ENCODE results near the gene MYCBP.
"Not testable (repeated sequence)": the region's sequence is repeated elsewhere in the genome, so short reads cannot be mapped to it uniquely, and the experiment has no call there.

MYCBP gene, protein sequence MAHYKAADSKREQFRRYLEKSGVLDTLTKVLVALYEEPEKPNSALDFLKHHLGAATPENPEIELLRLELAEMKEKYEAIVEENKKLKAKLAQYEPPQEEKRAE

DNA sequence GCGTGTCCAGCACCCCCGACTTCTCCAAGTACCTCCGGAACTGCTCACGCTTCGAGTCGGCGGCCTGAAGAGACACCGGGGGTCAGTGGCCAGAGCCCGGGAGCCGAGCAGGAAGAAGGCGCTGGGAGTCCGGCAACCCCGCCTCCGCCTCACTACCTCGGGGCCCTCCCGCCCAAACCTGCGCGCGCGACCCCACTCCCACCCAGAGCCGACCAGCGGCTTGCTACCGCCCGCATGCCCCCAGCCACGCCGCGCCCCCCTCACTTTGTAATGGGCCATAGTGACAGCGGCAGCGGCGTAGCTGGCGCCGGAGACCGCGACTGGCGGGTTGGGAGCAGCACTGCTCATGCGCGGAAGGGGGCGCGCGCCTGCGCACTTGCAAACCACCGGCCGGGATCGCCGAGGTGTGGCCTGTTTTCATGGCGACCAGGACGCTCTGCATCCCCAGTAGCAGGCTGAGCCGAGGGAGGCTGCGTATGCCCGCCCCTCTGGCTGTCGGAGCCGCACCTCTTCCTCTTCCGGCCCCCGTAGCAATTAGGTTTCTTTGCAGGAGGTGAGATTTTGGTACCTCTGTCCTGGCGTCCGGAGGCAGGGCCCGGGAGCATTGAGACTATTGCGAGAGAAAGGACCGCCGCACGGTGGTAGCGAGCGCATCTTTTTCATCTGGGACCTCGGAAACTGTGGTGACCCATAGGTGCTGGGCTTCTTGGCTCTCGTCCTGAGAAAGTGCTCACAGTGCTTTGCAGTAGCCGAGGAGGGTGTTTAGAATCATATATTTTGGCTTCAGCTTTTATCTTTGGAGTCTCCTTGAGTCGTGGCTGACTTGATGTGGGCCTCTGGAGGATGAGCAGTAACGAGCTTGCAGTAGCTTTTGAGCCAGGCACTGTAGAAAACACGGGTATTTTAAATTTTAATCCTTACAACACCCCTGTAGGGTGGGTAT, at the start of gene MYCBP:
Gene MYCBP (minus strand): TSS at position 322 of the 943 bp plus-strand sequence. CDS start 43 bp downstream, at position 279.
- DNase-seq (ENCODE audit: low spot score), result peak; percentile 98

DNA sequence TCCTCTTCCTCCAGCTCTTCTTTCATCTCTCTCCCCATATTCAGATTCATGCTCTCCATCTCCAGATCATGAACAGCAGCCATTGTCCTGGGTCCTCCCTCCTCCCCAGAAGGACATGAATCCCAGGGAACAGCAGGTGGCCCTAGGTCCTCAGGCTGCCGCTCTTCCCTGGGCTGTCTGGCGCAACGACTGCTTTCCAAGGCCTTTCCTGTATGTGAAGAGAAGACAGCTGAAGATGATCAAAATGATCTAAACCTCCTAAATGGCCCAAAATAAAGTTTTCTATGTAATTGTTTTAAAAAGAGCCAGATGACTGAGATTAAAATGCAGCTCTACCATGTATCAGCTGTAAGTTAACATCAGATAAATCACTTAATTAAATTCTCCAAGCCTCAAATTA, 46.0 kb upstream of the MYCBP start:
- DNase-seq (ENCODE audit: low spot score), result no peak

DNA sequence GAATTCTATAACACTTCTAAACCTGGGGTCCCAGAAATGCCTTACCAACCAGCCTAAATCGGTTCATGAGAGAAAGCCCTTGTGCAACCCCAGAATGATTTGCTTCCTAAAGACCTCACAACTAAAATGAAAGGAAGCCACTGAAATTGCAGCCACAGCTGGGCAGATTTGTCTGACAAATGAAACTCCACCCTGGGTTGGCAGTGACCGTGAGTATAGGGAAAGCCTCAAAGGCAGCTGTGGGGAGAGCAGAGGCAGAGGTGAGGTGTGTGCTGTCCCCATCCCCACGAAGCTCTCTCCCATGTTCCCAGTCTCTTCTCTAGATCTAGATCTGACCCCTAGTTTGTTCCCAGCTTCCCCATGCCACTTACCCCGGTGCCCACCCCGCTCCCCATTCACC, 45.4 kb upstream of the MYCBP start:
- DNase-seq (ENCODE audit: low spot score), result no peak

DNA sequence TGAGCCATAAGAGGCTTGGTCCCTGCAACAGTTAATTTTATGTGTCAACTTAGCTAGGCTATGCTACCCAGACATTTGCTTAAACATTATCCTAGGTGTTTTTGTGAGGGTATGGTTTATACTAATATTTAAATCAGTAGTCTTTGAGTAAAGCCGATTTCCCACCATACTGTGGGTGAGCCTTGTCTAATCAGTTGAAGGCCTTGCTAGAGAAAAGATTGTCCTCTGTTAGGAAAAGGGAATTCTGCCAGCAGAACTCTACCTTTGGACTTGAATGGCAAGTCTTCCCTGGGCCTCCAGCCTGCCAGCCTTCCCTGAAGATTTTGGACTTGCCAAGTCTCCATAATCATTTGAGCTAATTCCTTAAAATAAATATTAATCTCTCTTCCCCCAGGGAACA, 44.6 kb upstream of the MYCBP start:
- DNase-seq (ENCODE audit: low spot score), result no peak

DNA sequence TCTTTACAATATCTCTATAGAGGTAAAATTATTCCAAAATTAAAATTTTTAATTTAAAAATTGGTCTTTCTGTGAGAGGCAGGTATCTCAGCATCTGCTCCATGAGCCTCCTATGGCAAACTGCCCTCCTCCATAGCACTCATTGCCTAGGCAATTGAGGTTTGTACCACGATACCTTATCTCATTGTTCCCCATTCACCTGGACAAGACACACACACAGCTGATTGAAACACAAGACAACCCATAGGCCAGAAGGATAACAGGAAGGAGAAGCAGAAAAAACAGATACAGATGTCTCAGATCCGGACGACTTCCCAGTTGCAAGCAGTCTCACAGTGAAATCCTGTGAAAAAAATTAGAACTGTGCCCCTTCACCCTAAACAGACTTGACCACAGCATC, 44.2 kb upstream of the MYCBP start:
- DNase-seq (ENCODE audit: low spot score), result no peak

DNA sequence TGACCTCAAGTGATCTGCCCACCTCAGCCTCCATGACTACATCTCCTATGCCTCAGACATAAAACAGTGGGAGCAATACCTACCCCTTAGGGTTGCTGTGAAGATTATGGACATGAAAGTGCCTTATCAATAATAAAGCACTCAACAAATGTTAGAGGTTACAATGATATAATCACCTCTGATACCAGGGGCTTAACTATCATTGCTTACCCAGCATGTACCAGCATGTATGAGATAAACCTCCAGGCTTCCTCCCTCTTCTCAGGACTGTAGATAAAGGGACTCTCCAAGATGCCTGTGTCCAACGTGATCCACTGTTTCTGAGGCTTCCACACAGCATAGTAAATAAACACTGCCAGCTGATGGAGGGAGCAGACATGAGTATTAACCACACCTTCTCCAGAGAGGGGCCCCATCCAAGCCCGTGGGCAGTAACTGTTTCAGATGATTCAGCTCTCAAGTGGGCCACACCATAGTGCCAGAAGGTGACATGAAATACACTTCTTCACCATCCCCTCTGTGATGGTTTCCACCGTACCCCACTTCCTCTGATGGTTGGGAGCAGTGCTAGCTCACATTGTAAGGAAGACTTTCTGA, 42.3 kb upstream of the MYCBP start:
- DNase-seq (ENCODE audit: low spot score), result no peak

DNA sequence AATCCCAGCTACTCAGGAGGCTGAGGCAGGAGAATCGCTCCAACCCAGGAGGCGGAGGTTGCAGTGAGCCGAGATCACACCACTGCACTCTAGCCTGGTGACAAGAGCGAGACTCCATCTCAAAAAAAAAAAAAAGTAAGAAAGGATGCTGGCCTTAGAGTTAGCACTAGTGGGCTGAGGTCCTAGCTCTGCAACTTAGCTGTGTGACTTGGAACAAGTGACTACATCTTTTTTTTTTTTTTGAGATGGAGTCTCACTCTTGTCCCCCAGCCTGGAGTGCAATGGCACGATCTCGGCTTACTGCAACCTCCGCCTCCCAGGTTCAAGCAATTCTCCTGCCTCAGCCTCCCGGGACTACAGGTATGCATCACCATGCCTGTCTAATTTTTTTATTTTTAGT, 41.8 kb upstream of the MYCBP start:
- DNase-seq (ENCODE audit: low spot score), result not testable (repeated sequence)

DNA sequence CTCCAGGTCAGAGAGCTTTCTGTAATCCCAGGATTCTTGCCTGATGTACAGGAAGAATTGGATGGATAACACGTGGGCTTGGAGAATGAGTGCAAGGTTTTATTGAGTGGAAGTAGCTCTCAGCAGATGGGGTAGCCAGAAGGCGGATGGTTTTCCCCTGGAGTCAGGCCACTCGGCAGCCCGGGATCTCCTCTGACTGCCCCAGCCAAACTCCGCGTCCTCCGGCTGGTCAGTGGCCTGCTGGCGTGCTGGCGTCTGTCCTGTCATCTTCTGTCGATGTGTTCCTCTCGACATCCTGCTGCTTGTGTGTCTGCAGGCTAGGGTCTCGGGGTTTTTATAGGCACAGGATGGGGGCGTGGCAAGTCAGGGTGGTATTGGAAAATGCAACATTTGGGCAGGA, 35.7 kb upstream of the MYCBP start:
- DNase-seq (ENCODE audit: low spot score), result no peak

DNA sequence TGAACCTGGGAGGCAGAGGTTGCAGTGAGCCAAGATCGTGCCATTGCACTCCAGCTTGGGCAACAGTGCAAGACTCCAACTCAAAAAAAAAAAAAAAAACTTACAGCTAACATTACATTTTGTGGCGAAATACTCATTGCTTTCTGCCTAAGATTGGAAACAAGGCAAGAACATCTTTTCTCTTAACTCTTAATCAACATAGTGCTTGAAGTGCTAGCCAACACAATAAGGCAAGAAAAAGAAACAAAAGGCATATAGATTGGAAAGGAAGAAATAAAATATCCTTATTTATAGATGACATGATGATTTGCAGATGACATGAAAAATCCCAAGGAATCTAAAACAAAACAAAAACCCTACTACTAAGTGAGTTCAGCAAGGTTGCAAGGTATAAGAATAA, 32.8 kb upstream of the MYCBP start:
- no peak for DNase-seq (ENCODE audit: low spot score)

DNA sequence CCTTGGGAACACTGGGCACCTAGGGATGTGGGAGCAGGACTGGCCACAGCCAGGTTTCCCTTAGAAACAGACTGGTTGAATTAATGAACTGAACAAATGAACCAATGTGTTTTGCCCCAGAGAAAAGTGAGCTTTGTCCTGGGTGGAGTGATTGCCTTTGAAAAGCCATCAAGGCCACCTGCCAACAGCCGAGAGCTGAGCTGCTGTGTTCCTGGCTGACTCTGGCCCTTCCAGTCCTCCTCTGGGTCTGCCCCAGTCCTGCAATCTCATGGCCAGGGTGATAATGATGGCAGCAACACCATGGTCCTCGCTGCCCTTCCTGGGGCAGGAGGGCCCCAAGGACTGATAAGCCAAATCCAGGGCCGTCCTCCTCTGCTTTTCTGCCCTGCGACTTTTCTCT, 26.4 kb upstream of the MYCBP start:
- no peak for DNase-seq (ENCODE audit: low spot score)

DNA sequence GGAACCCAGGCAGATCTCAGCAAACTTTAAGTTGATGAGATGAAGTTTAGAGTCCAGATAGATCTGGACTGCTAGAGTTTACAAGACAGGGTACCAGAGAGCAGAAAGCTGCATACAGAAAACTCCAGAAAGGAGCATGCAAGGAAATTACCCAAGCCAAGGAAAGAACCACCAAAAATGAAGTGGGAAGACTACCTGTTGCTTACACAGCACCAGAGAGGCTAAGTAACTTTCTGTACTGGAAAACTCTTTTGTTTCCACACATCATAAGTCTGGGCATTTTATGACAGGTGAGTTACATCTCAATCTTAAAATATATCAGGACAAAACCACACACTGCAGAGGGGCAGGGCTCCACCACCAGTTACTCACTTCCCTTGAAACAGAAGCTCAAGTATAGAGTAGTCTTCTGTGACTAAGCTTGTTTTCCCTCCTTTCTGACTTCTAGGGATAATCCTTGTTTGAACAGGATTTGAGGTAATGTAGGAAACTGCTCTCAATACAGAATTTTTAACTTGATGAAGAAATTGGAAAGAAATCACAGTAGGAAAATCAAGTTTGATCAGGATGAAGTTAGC, 25.6 kb upstream of the MYCBP start:
- DNase-seq (ENCODE audit: low spot score), result no peak

DNA sequence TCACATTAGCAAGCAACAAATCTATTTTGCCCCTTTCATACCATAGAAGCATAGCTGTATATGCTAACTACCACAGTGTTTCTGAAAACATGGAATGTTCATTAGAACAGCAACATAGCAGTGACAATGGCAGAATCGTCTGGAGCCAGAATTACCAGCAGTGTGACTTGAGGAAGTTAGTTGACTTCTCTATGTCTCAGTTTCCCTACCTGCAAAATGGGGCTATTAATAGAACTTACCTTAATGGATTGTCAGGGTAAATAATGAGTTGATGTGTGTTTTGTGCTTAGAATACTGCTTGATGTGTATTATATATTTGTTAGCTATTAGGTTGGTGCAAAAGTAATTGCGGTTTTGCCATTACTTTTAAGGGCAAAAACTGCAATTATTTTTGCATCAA, 23.0 kb upstream of the MYCBP start:
- DNase-seq (ENCODE audit: low spot score), result no peak

DNA sequence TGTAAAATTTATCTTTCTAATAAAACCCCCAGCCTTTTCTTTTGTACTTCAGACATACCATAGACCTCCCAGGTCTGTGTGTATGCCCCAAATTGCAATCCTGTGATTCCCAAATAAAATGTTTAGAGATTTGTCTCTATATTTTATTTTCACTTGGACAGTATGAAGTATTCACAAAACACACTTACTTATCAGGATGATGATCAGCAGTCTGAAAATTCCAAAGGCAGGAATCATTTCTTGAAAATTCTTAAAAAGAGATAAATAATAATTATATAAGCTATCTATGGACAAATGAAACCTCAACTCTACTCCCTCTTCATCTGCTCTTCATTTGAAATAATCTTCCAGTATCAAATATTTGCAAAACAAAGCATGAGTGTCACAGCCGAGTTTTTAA, 19.8 kb upstream of the MYCBP start:
- DNase-seq (ENCODE audit: low spot score), result no peak

DNA sequence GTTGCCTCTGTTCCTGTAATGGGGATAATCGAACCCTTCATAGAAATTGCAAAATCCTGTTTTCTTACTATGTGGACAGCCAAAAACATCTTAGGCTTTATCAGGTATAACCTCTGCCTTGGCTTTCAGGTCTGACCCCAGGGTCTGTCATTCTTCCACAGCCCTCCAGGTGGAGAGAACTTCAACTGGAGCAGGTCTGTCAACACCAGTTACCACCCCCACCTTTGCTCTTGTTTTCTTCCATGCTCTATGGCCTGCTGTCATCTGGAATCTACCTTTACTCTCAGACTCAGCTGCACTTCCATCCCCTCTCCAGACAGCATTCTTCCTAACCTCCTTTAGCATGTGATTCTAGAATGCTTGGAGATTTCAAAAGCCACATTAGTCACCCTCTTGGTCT, 18.6 kb upstream of the MYCBP start:
- DNase-seq (ENCODE audit: low spot score), result no peak

DNA sequence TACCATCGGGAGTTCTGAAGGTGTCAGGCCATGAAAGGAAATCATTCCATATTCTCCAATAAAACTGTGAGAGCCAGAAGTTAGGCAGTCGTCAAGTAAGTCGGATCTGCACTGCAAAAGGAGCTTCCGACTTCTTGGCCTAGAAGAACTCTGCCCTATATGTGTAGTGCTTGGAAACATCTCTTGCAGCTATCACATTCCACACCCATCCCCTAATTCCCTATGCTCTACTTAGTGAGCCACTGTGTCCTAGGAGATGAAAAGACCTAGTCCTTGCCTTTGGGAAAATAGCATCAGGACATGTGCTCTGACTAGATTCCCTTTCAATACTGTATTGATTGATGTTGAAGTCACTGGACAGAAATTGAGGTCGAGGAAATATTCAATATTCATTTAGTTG, 16.4 kb upstream of the MYCBP start:
- no peak for DNase-seq (ENCODE audit: low spot score)

DNA sequence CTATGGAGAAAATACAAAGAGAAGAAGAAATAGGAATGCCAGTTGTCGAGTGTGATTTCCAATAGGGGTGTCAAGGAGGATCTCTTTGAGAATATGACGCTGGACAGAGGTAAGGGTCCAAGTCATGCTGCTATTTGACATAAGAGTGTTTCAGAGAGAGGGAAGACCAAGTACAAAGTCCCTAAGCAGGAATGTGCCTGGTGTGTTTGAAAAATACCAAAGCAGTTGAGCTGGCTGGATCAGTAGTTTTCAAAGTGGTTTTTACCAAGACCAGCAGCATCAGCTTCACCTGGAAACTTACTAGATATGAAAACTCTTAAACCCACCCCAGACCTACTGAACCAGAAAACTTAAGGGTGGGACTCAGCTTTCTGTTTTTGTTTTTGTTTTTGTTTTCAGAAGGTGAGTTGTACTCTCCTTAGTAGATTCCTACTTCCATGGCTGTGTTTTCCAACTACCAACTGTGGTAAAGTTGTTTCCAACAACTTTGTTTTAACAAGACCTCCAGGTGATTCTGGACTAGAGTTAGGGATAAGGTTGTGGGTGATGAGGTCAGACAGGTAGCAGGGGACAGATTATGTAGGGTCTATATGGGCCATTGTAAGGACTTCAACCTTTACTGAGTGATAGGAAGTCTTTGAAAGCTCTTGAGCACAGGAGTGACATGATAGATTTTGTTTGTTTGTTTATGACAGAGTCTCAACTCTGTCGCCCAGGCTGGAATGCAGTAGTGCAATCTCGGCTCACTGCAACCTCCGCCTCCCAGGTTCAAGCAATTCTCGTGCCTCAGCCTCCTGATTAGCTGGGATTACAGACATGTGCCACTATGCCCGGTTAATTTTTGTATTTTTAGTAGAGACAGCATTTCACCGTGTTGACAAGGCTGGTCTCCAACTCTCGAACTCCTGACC, 15.5 kb upstream of the MYCBP start:
- no peak for DNase-seq (ENCODE audit: low spot score)

DNA sequence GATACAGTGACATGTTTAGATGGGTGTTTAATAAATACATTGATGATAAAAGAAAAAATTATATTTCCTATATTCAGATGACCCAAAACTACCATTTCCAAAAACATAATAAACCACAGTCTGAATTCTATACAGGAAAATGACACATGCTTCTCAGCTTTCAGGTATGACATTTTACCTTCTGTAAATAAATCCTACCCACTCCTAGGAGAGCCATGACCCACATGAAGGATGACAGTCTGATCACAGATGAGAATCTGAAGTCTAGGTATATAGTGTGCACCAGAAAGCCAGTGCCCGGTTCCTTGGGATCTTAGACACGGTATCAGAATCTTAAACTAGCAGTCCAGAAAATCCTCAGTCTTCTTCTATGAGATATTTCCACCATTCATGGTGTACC, 11.9 kb upstream of the MYCBP start:
- DNase-seq (ENCODE audit: low spot score), result no peak

DNA sequence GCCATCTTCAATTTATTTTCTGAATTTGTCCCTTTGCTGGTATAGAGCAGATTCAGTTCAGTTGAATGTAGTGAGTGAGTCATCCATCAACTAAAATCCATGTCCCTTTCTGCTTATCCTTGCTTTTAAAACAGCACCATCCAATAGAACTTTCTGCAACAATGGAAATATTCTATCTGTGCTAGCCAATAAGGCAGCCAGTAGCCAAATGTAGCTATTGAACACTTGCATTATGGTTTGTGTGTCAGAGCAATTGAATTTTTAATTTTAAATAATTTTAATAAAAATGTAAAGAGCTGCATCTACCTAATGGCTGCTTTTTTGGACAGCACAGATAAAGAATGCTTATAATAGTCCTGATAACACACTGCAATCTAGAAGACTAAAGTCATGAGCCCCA, 8.3 kb upstream of the MYCBP start, which contains the start of gene GJA9:
Gene GJA9 (minus strand): TSS at position 101 of the 400 bp plus-strand sequence. CDS start 5,489 bp downstream, outside the sequence.
- no peak for DNase-seq (ENCODE audit: low spot score)

DNA sequence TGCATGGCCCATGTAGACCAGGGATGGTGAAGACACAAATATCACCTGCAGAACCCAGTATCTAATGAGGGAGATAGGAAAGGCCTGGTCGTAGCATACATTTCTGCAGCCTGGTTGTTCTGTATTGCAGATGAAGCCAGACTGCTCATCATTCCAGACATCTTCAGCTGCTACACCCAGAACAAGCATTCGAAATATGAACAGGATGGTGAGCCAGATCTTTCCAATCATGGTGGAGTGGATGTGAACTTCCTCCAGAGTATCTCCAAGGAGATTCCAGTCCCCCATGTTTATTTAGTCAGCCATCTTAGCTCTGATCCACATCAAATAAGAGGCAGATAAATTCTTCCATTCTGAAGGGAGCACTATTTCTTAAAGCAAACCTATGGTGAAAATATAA, 2.7 kb upstream of the MYCBP start:
- no peak for DNase-seq (ENCODE audit: low spot score)

DNA sequence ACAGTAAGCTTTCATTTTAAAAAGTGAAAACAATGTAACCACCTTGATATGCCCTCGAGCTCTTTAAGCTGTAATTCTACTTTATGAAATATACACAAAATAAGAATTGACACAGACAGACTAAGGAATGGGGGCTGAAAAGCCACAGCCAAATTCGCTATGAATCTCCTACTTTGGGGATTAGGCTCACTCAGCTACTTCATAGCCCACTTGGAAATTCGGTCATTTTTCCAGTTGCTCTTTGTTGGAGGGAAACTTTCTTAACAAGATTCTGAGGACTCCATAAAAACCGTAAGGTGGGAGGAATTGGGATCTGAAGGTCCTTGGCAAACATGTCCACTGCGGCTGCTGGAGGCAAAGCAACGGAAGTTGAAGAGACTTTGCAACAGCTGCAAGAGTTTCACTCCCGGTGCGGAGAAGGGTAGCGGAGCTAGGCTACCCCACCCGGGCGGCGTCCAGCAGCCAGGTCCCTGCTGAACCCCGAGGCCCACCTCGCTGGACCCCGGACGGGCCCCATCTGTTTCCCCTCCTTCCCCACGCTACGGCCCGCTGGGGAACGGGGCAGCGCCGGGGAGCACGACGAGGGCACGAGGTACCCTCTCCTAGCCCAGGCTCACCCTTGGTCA, 634 bp downstream of the MYCBP start:
- DNase-seq (ENCODE audit: low spot score), result peak; percentile 37

DNA sequence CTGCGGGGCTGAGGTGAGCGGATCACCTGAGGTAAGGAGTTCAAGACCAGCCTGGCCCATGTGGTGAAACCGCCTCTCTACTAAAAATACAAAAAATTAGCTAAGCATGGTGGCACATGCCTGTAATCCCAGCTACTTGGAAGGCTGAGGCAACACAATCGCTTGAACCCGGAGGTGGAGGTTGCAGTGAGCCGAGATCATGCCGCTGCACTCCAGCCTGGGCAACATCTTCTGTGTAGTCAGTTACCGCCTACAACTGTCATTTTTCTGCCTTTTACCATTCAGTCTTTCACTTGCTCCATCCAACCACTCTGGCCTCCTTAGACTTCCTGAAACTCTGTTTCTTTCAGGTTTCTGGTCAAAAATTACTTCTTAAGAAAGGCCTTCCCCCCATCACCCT, 2.2 kb downstream of the MYCBP start:
- DNase-seq (ENCODE audit: low spot score), result no peak
